CMK (cell line): ENCODE data around the gene RNF220.

Experiments
- DNase-seq: peaks from one replicate; pipeline ENCODE4 v3.0.0-alpha.2; 2010; ENCODE audit warnings: low read depth

The RNF220 gene

GRCh38 chr1:44636688-44637598 lies 231.9 kb downstream of the RNF220 start:
- DNase-seq = no peak

DNA sequence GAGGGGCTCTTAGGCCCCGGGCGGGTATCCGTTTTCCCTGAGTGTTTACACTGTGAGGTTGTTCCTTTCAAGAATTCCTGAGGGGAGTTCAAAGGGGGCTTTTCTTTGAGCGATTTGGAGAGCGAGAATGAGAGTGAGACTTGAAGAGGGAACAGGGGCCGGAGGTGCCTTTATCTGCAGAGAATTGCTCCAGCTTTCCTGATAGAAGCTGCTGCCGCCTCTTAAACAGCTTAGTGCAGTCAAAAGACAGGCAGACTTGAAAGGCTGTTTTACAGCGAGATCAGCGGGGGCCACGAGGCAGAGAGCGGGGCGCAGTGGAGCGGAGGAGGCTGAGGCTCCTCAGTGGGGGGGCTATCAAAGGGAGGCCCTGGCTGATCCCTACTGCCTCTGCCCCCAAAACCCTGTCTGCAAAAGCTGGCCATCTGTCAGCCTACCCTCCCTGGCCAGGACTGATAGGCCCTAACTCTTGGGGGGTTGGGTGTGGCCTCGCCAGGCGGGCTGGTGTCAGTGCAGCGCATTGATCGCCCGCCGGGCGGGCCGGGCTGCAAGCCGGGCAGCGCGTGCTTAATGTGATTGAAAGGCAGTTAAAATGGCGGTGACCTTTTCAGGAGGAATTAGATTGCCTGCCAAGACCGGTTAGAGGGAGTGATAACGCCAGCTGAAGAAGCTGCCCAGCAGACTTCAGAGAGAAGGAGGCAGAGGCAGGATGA lies 232.8 kb downstream of the RNF220 start:
- no peak for DNase-seq

GRCh38 chr1:44640200-44640853 lies 235.3 kb downstream of the RNF220 start:
- DNase-seq = no peak

DNA sequence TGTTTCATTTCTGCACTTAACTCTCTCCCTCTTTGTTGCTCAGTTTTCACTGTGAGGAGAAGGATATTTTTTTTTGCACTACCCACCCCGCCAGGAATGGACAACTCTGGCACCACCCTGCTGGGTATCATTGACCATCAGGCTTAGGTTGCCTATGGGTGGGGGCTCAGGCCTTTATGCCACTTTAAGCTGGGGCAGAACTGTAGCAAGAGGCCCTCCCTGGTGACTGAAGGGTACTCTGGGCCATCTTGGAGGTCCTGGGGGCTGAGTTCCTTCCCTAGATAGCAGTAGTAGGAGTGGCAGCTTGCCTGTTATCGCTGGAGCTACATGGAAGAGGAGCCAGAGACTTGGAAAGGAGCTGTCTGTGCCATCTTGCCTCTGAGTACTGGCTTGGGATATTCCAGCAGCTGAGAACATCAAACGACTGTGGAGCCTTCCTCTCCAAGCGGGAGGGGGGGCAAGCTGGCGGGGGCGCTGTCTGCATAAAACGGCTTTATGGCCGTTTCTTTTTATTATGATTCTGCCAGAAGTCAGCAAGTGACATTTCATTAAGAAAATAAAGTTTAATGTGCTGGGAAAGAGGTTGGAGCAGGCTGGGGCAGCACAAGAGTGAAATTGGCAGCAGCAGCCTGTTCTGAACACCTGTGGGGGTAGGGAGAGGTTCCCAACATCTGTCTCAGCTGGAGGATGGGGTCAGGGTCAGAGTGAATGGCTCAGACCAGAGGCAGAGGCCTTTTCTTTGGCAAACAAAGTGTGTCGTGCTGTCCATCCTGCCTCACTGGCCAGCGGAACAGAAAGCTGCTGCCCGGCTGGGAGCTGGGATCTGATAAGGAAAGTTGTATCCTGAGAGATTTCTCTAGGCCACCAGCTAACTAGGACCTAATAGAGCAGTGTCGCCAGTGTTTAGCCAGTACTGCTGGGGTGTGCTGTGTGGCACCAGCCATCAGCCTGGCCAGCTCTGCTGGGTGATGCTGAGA lies 236.4 kb downstream of the RNF220 start:
- no peak for DNase-seq

GRCh38 chr1:44642255-44642654 lies 237.2 kb downstream of the RNF220 start:
- DNase-seq = no peak

DNA sequence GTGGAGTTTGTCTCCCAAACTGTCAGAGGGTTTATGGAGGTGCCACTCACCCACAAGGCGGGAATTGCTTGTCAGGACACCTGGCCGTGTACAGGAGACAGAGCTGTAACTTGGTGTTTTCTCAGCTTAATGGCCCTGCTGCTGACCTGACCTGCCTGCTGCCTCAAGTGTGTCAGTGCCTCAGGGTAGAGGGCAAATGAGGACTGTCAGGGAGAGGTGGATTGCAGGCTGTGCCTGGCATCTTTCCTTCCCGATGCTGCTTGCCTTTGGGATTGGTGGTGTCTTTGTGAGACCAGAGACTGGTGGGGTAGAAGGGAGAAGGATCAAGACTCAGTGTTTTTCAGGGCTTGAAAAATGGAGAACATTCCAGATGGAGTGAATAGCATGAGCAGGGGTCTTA lies 237.9 kb downstream of the RNF220 start:
- DNase-seq = no peak

- no peak for DNase-seq
These were observed 238.8 kb downstream of the RNF220 start for GRCh38 chr1:44643721-44644334.

DNA sequence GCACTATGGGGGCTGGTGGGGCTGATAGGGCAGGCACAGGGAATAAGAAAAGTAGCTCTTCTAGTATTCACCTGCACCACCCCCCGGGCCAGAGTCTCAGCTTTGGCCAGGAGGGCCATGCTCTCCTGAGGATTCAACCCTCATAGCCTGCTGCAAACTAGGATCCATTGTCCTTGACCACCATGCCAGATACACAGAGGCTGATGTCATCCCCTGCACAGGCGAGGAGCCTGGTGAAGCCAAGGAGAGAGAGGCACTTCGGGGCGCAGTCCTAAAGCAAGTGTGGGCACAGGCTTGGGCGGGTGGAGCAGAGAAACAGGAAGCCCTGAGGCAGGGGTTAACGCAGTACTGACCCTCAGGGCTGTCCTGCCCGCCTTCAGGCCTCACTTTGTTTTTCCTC lies 239.8 kb downstream of the RNF220 start:
- DNase-seq = no peak

- DNase-seq = no peak
These were observed 240.6 kb downstream of the RNF220 start for GRCh38 chr1:44645476-44646244.

DNA sequence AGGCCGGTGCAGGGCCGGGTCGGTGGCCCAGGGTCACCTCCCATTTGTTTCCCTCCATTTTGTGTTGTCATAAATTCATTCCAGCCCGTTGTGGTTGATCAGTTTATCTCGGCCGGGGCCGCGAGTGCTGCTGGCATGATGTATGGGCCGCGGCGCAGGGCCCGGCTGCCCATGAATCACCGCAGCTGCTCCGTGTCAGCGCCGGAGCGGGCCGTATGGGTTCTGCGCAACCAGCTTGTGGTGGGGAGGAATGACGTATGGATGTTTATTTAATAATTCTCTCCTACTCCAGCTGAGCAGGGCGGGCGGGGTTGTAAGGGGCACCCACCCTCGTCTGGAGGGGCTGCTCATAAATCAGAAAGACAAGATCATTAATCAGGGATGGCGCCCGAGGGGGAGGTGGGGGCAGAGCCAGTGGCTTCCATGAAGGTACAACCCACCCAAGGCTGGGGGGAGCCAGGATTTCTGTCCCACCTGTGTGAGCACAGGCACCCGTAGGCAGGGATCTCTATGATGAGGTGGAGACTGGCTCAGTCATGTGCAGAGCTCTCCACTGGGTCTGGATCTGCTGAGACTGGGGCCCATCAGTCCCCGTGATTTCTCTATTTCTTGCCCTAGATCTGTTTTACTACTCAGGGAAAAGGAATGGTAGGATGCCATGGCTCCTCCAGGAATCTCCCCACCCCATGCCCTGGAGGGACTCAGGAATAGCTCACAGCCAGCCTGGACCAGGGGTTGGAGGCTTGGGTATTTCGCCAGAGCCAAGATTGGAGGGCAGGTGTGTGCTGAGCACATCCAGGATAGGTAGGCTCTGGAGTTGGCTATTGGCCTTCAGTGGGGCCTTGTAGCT lies 241.4 kb downstream of the RNF220 start:
- no peak for DNase-seq

- no peak for DNase-seq
These were observed 242.8 kb downstream of the RNF220 start for GRCh38 chr1:44647896-44648295.

- no peak for DNase-seq
These were observed 243.6 kb downstream of the RNF220 start for GRCh38 chr1:44648529-44649250.

- DNase-seq = no peak
These were observed 244.7 kb downstream of the RNF220 start for GRCh38 chr1:44649788-44650158.

GRCh38 chr1:44650159-44650831 lies 245.2 kb downstream of the RNF220 start:
- no peak for DNase-seq

DNA sequence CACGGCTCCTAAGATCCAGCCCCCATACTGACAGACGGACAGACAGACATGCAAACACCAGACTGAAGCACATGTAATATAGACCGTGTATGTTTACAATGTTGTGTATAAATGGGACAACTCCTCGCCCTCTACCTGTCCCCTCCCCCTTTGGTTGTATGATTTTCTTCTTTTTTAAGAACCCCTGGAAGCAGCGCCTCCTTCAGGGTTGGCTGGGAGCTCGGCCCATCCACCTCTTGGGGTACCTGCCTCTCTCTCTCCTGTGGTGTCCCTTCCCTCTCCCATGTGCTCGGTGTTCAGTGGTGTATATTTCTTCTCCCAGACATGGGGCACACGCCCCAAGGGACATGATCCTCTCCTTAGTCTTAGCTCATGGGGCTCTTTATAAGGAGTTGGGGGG lies 246.0 kb downstream of the RNF220 start:
- DNase-seq = no peak

GRCh38 chr1:44652445-44653106 lies 247.5 kb downstream of the RNF220 start:
- DNase-seq = peak; percentile 56

DNA sequence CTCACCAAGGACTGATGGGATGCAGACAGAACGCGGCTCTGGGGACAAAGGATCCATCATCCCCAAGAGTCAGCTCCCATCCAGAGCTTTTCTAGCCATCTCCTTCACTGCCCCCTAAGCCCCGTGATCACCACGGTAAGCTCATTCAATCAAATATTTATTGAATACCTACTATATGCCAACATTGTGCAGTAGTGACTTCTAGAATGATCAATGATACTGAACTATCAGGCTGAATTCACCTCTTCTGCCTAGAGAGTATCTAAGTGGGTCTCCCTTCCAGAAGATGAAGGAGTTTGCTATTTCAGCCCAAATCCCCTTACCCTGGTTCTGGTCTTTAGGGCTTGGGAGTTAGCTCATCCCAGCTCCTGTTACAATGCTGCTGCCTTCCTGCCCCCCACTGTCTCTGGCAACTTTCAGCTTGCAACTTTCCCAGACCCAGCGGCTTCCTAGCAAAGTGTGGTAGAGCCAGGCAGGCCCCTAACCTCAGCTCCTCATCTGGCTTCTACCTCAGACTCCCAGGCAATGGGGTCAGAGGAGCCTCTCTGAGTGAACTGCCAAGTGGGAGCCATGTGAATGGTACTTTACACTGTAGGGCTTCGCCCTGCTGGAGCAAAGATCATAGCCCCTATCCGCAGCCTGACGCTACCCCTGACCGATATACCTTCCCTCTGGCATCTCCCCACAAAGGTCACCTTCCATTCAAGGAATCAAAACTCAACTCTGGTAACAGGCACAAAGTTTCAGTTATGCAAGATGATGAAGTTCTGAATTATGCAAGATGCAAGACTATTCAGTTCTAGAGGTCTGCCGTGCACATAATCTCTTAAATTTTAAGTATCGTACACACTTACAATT lies 248.3 kb downstream of the RNF220 start:
- no peak for DNase-seq
